Ramos (cell line): ENCODE data around the gene SIK2.
"Not testable (repeated sequence)": the region's sequence is repeated elsewhere in the genome, so short reads cannot be mapped to it uniquely, and the experiment has no call there.

Experiments
- in situ Hi-C: fragments of 300-500 bp; cut with MboI; formaldehyde crosslinking; loops from one replicate; pipeline ENCODE4 v1.14.3; 2022; ENCODE audit warnings: low sequenced_read_pairs; ENCODE audit not compliant: unreplicated experiment

Gene SIK2

DNA sequence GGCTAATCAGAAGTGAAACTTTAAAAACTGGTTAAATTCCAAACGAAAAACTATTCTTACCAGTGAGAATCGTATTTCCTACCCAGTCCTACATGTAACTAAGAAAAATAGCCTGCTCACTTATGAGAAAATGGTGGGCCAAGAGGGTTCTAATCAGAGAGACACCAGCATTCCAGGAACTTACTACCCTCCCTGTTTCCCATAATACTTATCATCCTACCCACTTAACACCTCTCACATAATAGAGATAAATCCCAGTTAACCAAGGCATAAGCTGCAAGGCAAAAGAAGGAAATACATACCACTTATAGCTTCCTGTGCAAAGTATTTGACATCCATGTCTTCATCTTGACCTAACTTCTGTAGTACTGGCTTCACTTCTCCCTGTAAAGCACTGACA lies 139.5 kb downstream of the SIK2 start:
- in situ Hi-C loops = no loop called here

DNA sequence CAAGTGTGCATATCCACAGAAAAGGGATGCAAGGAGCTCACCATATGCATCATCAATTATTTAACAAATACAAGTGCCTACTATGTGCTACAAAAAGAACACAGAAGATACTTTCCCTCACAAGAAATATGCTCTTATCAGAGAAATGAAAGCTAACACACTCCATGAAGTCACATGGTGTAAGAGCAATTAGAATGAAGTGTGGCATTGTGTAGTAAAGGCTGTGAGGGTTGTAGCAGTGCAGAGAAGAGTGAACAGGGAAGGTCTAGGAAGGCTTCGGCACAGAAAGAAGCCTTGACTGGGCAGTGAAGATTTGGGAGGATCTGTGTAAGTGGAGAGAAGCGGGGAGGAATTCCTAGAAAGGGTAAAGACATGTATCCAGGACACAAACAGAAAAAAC lies 141.5 kb downstream of the SIK2 start:
- in situ Hi-C loops = no loop called here

DNA sequence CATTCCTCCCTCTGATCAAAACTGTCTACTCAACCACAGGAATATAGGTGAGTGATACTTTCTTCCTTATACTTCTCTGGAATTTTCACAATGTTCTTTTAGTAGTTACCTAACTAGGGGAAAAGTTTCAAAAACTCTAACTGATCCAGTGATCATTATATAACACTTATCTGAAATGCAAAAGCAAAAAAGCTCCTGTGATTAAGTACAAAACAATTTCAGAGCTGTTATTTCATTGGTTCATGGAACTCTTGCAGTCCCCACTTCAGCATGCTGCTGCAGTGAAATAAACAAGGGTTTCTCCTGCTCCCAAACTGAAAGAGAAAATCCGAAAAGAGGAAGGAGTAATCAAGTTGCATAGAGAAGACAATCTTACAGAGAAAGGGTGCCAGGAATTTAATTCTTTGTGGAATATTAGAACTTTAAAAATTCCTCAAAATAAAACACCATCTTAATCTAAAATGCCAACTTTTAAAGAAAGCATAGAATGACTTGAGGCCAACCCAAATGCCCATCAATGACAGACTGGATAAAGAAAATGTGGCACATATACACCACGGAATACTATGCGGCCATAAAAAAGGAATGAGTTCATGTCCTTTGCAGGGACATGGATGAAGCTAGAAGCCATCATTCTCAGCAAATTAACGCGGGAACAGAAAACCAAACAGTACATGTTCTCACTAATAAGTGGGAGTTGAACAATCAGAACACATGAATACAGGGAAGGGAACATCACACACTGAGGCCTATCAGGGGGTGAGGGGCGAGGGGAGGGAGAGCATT lies 143.7 kb downstream of the SIK2 start:
- in situ Hi-C loops = no loop called here

DNA sequence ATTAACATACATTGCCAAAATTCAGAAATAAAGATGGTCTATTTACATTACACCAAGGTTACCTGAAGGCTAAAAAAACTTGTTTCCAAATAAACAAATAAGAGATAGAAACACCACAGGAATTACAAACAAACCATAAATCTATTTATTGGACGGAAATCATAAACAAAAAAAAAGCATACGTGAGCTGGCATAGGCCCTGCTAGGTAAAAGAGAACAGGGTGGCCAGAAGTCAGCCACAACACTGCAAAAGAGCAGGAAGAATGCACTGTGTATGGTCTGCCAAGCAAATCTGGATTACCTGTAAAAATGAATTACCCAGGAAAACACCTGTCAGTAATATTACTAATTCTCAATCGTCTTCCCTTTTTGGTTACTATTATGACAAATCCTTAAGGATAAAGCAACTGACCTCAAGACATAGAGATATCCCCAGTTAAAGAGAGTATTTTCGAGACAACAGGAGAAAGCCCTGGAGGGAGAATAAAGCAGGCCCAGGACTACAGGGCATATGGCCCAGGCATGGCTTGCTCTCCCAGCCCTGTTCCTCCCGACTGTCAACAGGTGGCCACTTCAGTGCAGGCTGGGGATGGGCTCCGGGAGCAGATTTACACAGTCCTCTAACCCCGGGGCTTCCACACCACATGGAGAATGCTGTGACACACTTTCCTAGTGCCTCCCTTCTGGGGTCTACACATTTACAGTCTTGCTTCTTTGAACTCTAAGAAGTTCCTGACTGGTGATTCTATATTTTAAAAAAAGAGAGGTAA lies 146.0 kb downstream of the SIK2 start:
- in situ Hi-C loops = no loop called here

DNA sequence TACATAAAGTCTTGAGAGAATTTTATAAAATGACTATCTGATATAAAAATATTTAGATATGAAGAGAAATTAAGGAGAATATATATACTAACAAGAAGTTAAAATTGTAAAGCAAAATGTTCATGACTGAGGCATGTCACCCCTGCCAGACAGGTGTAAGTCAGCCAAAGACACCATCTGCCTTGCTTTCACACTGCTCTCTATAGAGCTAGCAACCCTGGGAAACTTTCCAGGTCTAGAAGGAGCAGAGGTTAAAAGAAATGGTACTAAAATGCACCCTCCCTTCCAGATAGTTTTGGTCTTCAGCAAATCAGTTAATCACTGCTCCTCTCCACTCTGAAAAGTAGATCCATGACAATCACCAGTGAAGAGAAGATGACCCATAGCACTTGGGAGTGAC lies 147.4 kb downstream of the SIK2 start:
- in situ Hi-C loops = no loop called here

DNA sequence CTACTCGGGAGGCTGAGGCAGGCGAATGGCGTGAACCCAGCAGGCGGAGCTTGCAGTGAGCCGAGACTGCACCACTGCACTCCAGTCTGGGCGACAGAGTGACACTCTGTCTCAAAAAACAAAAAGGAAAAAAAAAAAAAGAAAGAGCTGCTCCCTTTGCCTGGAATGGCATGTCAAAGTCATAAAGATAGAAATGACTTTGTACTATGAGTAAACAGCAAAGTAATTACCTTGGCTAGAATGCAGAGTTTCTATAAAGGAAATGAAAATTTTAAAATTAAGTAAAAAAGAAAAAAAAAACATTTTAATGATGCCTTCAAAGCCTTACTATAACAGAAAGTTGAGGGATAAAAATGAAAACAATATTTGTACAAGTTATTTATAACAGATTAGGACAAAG lies 153.8 kb downstream of the SIK2 start:
- in situ Hi-C loops = no loop called here

DNA sequence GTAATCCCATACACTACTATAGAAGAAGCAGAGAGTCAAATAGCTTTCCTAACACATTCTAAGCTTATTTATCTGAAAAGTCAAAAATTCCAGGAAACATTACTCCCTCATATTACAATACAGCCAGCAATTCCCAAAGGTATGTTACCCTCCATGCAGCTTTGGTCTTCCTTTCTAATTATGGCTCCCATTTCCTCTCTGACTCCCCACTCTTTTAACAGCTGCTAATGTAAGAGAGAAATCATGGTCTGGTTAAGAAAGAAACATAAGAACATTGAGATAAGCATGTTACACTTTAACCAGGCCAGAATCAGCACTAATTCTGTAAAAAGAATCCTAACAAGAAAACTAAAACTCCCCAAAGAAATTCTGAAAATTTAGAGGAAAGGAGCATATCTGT lies 157.1 kb downstream of the SIK2 start:
- in situ Hi-C loops = no loop called here

DNA sequence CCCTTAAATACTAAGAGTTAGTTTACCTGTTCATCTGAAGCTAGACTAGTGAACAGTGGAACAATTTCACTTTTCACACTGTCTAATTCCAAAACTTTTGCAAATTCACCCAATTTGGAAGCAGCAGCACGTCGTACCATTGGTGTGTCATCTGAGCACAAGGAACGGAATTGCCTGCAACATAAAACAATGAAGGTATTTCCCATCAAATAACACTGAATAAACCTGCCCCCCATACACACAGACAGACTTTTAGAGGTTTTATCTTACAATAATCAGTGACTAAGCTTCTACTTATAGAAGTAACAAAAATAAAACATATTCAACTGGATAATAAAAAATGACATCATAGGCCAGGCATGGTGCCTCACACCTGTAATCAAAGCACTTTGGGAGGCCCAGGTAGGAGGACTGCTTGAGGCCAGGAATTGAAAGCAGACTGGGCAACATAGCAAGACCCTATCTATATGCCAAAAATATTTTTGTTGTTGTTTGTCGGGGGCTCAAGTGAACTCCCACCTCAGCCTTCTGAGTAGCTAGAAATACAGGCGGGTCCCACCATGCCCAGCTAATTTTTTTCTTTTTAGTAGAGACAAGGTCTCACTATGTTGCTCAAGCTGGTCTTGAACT lies 157.6 kb downstream of the SIK2 start:
- in situ Hi-C loops = no loop called here

DNA sequence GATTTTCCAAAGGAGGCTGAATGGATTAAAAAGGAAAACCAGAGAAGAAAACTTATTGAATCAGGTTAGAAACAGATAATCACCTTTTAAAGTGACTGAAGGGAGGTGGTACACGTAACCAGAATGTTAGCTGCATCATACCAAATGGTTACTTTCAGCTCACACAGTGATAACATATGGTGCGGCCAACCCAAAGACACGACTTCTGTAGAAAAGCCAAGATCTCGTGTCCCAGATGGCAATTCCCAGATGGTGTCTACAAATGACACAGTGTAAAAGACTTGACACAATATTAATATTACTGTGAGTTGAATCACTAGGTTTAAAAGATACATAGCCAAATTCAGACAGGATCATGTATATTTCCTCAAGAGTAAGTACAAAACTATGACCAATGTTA lies 158.8 kb downstream of the SIK2 start:
- in situ Hi-C loops = no loop called here

DNA sequence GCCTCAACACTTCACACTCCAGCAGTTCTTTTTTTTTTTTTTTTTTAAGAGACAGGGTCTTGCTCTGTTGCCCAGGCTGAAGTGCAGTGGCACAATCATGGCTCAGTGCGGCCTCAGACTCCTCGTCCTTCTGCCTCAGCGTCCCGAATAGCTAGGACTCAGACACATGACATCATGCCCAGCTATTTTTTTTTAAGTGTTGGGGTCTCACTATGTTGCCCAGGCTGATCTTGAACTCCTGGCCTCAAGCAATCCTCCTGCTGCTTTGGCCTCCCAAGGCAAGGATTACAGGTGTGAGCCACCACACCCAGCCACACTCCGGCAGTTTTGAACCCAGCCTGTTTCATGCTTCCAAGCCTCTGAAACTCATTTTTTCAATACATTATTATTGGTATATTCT lies 160.3 kb downstream of the SIK2 start:
- in situ Hi-C loops = no loop called here

DNA sequence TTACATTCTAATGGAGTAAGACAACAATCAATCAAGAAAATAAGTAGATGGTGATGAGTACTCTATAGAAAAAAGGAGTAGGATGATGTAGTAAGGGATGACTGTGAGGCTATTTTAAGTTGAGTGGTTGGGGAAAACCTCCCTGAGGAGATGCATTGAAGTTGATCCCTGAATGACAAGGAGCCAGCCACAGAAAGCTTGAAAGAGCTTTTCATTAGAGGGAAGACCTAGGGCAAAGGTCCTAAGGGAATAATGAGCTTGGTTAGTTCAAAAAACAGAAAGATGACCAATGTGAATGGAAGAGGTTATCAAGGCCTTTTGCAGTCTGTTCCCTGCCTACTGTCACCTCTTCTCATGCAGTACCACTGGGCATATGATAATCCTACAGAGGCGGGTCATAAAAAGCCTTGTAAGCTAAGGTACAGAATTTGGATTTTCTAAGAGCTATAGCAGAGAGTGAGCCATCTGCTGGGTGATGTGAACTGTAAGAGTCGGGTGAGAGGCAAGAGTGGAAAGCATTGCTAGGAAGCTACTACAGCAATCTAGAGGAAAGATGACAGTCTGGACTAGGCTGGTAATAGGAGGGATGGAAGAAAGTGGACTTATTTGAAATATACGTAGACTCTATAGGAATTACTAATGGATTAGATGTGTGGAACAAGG lies 160.9 kb downstream of the SIK2 start:
- in situ Hi-C loops = no loop called here

DNA sequence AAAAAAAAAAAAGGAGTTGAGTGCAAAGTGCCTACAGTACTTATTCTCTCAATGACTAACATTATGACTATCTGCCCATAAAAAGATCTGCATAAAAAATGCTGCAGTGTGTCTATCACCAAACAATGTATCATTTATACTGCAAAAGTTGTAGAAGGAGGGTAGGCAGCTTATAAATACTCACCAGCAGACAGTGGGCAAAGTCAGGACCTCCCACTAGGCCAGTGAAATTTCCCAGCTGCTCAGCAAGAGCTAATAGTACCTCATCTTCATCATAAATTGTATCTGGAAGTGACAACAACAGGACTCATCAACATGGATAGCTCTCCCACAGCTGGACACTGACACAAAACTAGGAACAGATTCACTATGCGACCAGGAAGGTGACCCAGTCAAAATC lies 162.4 kb downstream of the SIK2 start:
- in situ Hi-C loops = no loop called here

DNA sequence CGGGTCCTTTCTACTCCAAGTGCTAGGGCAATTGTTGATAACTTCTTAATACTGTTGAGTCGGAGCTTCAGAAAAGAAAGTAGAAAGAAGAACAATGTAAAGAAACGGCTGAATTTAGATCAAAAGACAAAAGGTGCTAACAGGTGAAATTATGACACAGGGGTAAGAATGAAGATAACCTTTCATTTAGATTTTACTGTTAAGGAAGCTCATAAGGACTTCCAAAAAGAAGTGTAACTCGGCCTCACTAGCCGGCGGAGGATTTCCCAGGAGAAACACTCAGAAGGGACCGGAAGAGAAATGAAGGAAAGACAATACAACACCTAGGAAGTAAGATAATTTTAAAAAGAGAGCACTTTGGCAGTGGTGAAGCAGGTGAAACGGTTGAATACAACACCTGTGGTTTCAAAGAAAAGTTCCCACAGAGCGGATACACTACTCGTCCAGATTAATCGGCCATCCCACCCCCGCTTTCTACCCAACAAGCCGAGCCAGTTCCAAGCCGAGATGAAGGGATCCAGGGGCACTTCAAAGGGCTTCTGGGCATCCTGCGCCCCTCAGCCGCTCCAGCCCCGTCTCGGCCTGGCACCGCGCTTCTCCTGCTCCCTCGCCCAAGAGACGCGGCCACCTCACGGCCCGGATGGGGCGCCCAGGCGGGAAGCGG lies 163.2 kb downstream of the SIK2 start:
- in situ Hi-C loops = no loop called here

DNA sequence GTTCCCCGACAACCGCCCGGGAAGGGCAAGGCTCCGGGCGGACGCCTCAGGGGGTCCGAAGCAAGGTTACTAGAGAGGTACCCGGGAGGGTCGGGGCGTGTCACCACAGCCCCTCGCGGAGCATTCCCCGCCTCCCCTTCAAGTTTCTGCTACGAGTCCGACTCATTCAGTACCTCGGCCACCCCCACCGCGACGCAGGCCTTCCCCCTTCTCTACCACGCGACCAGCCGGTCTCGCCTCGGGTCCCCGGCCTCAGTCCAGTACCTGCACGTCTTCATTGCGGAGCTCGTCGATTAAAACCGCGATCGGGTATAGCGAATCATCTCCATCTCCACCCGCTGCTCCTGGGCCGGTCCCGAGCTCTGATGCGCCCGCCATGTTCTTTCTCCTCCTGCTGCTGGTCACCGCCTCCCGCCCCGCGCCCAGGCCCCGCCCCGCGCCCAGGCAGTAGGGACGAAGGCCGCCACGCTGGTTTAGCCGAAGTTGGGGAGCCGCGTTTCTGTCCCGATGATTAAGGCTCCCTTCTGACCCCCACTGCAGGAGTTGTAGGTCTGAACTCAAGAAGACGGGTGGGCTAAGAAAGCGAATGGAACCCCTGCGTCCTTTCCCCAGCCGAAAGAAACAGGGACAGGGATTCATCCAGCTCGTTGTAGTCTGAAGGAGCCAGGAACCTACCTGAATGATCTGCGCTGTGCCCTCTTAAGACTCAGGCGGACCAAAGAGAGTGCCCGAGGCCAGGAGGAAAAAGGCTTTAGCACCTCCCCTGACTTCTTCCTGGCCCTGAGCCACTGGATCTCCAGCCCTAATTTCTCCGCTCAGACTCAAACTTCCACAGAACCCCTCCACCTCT lies 164.0 kb downstream of the SIK2 start, which contains the start of gene PPP2R1B:
PPP2R1B (minus strand) TSS at position 406 of the 850 bp plus-strand sequence; CDS start at position 378, 28 bp downstream.
- in situ Hi-C loops = no loop called here

DNA sequence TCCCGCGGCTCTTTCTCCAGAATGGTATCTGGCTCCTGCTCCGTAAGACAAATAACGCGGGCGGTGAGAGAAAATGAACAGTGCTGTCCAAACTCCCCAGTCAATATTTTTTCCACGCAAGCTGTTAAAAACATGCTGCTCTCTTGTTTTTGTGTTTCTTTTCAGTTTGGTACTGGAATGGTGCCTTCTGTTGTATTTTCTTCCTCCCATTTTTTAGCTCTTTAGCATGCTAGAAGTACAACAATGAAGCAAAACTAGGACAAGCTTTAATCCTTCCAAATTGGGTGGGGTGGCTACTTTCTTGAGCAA lies 164.5 kb downstream of the SIK2 start:
- in situ Hi-C loops = no loop called here

DNA sequence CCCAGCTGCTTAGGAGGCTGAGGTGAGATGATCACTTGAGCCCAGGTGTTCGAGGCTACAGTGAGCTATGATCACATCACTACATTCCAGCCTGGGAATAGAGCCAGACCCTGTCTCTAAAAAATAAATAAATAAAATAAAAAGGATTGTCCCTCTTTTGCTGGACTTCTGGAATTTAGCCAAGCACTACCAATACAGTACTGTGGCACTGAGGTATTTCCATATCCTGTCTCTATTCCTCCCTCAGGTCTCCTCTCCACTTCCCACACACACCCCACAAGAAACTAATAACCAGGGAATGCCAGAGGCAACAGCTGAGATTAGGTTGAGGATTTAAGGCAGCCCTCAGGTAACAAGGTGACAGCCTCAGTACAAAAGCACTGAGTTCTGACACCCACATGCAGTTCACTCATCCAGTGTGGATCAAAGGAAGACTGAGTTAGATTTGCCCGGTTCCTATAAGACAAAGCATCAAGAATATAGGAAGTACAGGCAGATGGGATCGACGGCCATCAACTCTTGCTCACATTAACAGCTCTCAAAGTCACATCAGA lies 168.4 kb downstream of the SIK2 start:
- in situ Hi-C loops = no loop called here

DNA sequence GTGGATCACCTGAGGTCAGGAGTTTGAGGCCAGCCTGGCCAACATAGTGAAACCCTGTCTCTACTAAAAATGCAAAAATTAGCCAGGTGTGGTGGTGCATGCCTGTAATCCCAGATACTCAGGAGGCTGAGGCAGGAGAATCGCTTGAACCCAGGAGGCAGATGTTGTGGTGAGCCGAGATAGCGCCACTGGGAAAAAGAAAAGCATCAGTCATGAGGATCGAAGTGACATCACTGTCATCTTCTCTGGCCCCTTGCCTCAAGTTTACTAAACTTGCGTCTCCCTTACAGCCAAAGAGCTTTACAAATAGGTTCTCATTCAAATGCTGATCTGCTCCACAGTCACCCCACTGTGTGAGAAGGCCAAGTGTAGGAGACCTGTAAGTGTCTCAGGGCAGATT lies 169.0 kb downstream of the SIK2 start:
- in situ Hi-C loops = not testable (repeated sequence)

DNA sequence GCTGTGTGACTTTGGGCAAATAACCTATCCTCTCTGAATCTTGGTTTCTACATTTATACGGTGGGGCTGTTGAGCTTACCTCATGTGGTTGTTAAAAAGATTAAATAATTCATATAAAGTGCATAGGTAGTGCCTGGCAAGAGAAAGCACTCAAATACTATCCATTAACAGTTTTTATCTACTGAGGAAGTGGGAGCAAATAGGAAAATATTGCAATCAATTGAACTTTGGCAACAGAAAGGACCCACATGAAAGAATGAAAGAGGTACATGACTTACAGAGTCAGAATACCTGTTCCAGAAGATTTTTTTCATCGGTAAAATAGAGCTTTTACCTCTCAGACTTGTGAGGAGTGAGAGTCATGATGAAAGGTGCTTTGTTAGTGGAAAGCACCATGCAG lies 170.3 kb downstream of the SIK2 start:
- in situ Hi-C loops = no loop called here
